ENCODE measurements around the gene ZCCHC14. TPM values are rescaled to one million over a fixed set of nuclear protein-coding genes. Genes with fewer than 3 reads are reported as not detected.
A peak's percentile ranks its signal among the peaks of the same experiment; 100 is the strongest.

Gene ZCCHC14
- total RNA-seq, 1 experiment from 2014 or later, result 37.8 TPM

DNA sequence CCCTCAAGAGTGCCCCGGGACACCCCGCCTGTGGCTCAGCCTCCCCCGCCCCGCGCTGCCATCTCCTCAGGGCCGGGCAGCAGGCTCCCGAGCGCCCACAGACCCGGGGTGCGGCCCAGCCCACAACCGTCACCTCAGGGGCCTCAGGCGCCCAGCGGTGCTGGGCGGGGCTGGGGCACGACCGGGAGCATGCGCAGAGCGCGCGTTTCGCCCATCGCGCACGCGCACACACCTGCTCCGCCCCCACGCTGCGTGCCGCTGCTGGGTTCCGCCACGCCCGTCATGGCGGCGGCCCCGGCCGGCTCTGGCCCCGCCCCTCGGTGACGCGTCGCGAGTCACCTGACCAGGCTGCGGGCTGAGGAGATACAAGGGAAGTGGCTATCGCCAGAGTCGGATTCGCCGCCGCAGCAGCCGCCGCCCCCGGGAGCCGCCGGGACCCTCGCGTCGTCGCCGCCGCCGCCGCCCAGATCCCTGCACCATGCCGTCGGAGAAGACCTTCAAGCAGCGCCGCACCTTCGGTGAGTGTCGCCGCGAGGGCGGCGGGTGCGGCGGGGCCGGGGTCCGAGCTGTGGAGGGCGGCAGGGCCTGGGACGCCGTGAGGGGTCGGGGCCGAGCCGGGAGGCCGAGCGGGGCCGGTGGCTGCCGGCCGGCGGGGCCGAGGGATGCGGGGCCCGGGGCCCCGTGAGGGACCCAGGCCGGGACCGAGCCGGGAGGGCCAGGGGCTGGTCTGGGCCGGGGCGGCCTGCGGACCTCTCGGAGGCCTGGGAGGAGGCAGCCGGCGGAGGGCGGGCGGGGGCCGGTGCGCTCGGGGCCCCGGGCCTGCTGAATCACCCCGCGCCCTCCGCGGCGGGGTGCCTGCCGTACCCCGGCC lies 100.6 kb downstream of the ZCCHC14 start, which contains the start of gene MAP1LC3B:
Gene MAP1LC3B, plus strand, starts transcription at position 387 of the 871 bp plus-strand sequence. Its CDS starts 92 bp downstream, at position 479.
- H3K79me2 ChIP-seq (ENCODE audit: insufficient read depth, low read length), result peaks cover 29% of the 10 kb centered on the region

More for the DNA sequence above, 100.6 kb downstream of the ZCCHC14 start, which contains the start of gene MAP1LC3B:
- DNase-seq (ENCODE audit: low read depth, low spot score), result peak; percentile 92
- H3K4me1 ChIP-seq (ENCODE audit: control insufficient read depth in 1 of 2, insufficient read depth in 2 of 2, low read length in 2 of 2), result peaks cover 47 to 59% of the 10 kb centered on the region in 2 experiments
- intact Hi-C loops (cut with micrococcal nuclease), result no loop called here
- ChIA-PET CTCF (no interaction called here), RAD21 (ENCODE audit: low non-redundant PET in 1 of 2, low total read pairs in 2 of 2, uncharacterized antibody in 2 of 2, unreplicated experiment in 2 of 2) (no interaction called here), POLR2A (interaction anchor here (1.7 kb wide), 2 partner anchors 8 to 13 kb away, joined by 4 to 9 read pairs; partner anchors contain the start of gene FBXO31)
- H3K9ac ChIP-seq (ENCODE audit: low read length), result peak within 1 kb of the TSS; percentile 79
- peak within 1 kb of the TSS; percentile 72 for H3K4me3 ChIP-seq (replicated peaks in 1 of 2; ENCODE audit: low read depth in 1 of 2, low read length in 2 of 2)
- no peaks in the 10 kb centered on the region for H3K27me3 ChIP-seq (ENCODE audit: insufficient read depth, low read length)
- no peak within 1 kb of the TSS for H2AFZ ChIP-seq (ENCODE audit: low read depth, low read length, poor library complexity, severe bottlenecking)
- H3K4me2 ChIP-seq (ENCODE audit: low read length), result peak within 1 kb of the TSS; percentile 87
- H4K20me1 ChIP-seq (ENCODE audit: insufficient read depth), result 0 out of 2 replicates have a peak, but pooled peaks cover 4% of the 10 kb centered on the region
- no TSS peak for BruUV-seq (replicated peaks)
- H3K36me3 ChIP-seq (ENCODE audit: control insufficient read depth in 1 of 2, insufficient read depth in 2 of 2, low read length in 2 of 2), result no peaks in the 10 kb centered on the region
- H3K9me3 ChIP-seq (ENCODE audit: control insufficient read depth in 1 of 2, insufficient read depth in 1 of 2, low read depth in 1 of 2, low read length in 2 of 2), result no peaks in the 10 kb centered on the region
- peak; percentile 72 for ATAC-seq
- TF ChIP-seq ZNF274 (IDR thresholded peaks at IDR 0.05; ENCODE audit: low read depth, low read length) (no peak), CEBPB (IDR thresholded peaks at IDR 0.05; ENCODE audit: low read depth) (no peak), JUND (IDR thresholded peaks at IDR 0.05) (no peak), ZFX (IDR thresholded peaks at IDR 0.05) (peak; percentile 94), SP1 (IDR thresholded peaks at IDR 0.05; ENCODE audit: low read depth) (no peak), TCF7L2 (IDR thresholded peaks at IDR 0.05; ENCODE audit: borderline replicate concordance, extremely low read depth, insufficient read depth, insufficient read length) (no peak), POLR2A (IDR thresholded peaks at IDR 0.05; ENCODE audit: borderline replicate concordance, extremely low read depth, insufficient read depth, insufficient read length) (peak; percentile 80), CBX3 (IDR thresholded peaks at IDR 0.05; ENCODE audit: low read depth) (no peak), POLR2AphosphoS5 (IDR thresholded peaks at IDR 0.05; ENCODE audit: low read depth, low read length) (peak; percentile 94), EZH2phosphoT487 (IDR thresholded peaks at IDR 0.05; ENCODE audit: borderline replicate concordance) (no peak), EZH2 (IDR thresholded peaks at IDR 0.05) (no peak), EGR1 (IDR thresholded peaks at IDR 0.05; ENCODE audit: low read depth) (no peak), YY1 (IDR thresholded peaks at IDR 0.05; ENCODE audit: extremely low read depth, insufficient replicate concordance, low read depth, low read length) (peak; percentile 100)
- TF ChIP-seq, protein P1, sequence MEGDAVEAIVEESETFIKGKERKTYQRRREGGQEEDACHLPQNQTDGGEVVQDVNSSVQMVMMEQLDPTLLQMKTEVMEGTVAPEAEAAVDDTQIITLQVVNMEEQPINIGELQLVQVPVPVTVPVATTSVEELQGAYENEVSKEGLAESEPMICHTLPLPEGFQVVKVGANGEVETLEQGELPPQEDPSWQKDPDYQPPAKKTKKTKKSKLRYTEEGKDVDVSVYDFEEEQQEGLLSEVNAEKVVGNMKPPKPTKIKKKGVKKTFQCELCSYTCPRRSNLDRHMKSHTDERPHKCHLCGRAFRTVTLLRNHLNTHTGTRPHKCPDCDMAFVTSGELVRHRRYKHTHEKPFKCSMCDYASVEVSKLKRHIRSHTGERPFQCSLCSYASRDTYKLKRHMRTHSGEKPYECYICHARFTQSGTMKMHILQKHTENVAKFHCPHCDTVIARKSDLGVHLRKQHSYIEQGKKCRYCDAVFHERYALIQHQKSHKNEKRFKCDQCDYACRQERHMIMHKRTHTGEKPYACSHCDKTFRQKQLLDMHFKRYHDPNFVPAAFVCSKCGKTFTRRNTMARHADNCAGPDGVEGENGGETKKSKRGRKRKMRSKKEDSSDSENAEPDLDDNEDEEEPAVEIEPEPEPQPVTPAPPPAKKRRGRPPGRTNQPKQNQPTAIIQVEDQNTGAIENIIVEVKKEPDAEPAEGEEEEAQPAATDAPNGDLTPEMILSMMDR (IDR thresholded peaks at IDR 0.05 in 2 of 3, conservative IDR thresholded peaks at IDR 0.05 in 1 of 3; ENCODE audit: borderline replicate concordance in 1 of 3, insufficient read depth in 1 of 3, low read depth in 2 of 3, low read length in 2 of 3), result no peak
- TF ChIP-seq, protein P2, sequence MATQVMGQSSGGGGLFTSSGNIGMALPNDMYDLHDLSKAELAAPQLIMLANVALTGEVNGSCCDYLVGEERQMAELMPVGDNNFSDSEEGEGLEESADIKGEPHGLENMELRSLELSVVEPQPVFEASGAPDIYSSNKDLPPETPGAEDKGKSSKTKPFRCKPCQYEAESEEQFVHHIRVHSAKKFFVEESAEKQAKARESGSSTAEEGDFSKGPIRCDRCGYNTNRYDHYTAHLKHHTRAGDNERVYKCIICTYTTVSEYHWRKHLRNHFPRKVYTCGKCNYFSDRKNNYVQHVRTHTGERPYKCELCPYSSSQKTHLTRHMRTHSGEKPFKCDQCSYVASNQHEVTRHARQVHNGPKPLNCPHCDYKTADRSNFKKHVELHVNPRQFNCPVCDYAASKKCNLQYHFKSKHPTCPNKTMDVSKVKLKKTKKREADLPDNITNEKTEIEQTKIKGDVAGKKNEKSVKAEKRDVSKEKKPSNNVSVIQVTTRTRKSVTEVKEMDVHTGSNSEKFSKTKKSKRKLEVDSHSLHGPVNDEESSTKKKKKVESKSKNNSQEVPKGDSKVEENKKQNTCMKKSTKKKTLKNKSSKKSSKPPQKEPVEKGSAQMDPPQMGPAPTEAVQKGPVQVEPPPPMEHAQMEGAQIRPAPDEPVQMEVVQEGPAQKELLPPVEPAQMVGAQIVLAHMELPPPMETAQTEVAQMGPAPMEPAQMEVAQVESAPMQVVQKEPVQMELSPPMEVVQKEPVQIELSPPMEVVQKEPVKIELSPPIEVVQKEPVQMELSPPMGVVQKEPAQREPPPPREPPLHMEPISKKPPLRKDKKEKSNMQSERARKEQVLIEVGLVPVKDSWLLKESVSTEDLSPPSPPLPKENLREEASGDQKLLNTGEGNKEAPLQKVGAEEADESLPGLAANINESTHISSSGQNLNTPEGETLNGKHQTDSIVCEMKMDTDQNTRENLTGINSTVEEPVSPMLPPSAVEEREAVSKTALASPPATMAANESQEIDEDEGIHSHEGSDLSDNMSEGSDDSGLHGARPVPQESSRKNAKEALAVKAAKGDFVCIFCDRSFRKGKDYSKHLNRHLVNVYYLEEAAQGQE (IDR thresholded peaks at IDR 0.05; ENCODE audit: low read depth), result no peak
- TF ChIP-seq, protein P3, sequence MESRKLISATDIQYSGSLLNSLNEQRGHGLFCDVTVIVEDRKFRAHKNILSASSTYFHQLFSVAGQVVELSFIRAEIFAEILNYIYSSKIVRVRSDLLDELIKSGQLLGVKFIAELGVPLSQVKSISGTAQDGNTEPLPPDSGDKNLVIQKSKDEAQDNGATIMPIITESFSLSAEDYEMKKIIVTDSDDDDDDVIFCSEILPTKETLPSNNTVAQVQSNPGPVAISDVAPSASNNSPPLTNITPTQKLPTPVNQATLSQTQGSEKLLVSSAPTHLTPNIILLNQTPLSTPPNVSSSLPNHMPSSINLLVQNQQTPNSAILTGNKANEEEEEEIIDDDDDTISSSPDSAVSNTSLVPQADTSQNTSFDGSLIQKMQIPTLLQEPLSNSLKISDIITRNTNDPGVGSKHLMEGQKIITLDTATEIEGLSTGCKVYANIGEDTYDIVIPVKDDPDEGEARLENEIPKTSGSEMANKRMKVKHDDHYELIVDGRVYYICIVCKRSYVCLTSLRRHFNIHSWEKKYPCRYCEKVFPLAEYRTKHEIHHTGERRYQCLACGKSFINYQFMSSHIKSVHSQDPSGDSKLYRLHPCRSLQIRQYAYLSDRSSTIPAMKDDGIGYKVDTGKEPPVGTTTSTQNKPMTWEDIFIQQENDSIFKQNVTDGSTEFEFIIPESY (IDR thresholded peaks at IDR 0.05; ENCODE audit: extremely low read depth, insufficient replicate concordance, low read length), result peak; percentile 46
- TF ChIP-seq, protein P4, sequence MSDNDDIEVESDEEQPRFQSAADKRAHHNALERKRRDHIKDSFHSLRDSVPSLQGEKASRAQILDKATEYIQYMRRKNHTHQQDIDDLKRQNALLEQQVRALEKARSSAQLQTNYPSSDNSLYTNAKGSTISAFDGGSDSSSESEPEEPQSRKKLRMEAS (IDR thresholded peaks at IDR 0.05), result no peak
- H3K27ac ChIP-seq (ENCODE audit: low read depth, low read length), result peak within 1 kb of the TSS; percentile 87
- no peaks in the 10 kb centered on the region for H3K9me2 ChIP-seq (ENCODE audit: insufficient read depth)

All from HCT116 (cell line).